SK-N-DZ (cell line): Measurements from ENCODE around the gene CBX1.
"Not testable (repeated sequence)": the region's sequence is repeated elsewhere in the genome, so short reads cannot be mapped to it uniquely, and the experiment has no call there.

Experiments
- DNase-seq: peaks from one replicate; pipeline ENCODE4 v3.0.0-alpha.2; 2015; ENCODE audit warnings: low spot score

The CBX1 gene

DNA sequence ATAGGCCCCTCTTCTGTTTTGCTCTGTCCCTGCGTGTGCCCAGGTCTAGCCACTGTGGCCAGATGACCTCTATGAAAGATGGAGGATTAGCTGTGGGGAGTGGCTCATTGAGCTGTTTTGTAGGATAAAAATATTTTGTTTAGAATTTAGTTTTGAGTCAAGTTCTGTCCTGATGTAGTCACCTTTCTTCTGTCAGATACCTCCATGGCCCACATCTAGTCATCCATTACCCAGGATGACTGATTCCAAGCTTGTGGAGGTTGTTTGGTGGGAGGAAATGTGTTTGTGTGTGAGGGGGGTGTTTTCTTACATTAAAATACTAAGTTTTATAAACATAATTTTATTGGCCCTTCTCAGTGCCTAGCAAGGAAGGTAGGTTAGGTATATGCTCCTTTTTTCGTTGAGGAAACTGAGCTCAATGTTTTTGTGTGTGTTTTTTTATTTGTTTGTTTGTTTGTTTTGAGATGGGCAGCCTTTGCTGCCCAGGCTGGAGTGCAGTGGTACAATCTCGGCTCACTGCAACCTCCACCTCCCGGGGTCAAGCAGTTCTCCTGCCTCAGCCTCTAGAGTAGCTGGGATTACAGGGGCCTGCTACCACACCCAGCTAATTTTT, 22.6 kb upstream of the CBX1 start:
- DNase-seq, result no peak

DNA sequence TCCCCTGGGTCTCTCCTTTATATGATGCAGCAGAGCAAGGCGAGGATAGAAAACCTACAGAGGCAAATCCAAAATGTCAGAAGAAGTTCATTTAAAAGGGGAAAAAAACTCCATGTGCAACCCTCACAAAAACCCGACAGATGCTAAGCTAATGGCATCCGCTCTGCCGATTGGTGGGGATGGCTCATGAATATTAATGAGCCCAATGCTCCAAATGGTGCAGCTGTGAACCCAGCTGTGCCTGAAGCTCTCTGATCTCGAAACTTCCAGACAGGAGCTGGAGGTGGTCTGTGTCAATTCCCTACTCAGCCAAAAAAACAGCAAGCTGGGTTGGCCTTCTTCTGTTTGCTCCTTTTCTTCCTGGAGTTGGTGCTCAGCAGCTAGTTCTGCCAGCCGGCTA, 21.8 kb upstream of the CBX1 start:
- no peak for DNase-seq

DNA sequence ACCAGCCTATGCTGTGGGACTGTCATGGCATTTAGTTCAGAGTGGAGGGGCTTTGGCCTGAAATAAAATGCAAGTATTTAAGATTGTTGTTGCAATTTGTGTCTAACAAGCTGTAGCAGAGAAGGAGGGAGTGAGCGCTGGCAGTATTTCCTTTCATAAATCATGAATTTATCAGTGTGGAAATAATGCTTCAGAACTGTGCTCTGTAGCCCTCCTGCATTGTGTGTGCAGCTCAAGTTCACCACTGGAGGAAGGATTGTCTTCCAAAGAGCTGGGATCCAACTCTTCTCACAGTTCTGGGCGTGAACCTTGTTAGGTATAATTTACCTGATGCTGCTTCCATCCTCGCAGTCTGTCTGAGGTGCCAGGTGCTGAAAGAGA, 21.4 kb upstream of the CBX1 start:
- DNase-seq, result no peak

DNA sequence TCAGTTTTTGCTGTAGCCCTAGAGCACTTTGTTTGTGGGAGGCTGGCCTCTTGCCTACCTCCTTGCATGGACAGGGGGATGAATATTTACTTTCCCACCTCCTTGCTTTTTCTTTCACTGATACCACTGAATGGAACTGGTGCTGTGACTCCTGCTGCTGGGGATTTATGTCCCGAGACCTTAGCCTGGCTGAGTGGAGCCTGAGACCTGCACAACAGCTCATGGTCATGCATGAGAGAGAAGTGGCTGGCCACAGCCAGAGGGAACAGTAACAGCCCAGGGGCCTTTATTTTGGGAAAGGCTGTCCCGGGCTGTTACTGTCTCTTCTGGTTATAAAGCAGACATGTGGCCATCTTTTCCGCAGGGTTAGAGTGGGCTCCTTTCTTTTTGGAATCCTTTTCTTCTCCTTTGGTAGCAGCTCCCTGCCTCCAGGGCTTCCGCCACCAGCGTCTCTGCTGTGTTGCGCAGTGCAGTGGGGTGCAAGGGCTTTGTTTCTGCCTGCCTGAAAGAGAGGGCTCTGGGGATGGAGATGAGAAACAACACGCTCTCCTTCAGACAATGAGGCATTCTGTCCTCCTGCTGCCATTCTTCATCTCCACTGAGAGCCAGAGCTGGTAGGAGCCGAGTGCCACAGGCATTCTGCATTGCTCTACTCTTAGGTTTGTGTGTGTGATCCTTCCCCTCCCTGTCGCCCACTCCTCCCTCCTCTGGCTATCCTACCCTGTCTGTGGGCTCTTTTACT, 20.8 kb upstream of the CBX1 start:
- DNase-seq, result no peak

DNA sequence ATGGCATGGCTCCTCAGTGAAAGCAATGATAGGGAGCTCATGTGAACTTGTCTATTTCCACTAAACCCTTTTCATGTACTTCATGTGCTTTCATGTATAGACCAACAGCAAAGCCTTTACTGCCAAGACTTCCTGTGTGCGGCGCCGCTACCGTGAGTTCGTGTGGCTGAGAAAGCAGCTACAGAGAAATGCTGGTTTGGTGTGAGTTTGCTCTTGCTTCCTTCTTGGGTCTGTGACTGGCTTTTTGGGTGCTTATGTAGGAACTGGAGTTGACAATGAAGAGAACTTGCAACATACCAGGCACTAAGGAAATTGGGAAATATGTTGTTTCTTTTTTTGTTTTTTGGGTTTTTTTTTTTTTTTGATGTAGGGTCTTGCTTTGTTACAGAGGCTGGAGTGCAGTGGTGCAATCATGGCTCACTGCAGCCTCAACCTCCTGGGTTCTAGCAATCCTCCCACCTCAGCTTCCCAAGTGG, 12.0 kb upstream of the CBX1 start:
- no peak for DNase-seq

DNA sequence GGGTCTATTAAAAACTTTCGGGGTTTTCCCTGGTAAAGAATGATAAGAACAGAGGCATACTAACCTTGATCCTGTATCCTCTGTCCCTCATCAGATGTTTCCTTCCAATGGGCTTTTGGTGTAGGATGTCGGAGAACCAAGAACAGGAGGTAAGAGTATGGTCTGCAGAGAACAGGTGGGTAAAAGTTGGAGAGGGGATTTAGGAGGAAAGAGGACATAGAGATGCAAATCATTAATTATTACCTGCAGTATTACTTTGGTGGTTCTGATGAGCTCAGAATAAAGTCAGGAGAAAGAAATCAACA, 10.6 kb upstream of the CBX1 start:
- DNase-seq, result no peak

DNA sequence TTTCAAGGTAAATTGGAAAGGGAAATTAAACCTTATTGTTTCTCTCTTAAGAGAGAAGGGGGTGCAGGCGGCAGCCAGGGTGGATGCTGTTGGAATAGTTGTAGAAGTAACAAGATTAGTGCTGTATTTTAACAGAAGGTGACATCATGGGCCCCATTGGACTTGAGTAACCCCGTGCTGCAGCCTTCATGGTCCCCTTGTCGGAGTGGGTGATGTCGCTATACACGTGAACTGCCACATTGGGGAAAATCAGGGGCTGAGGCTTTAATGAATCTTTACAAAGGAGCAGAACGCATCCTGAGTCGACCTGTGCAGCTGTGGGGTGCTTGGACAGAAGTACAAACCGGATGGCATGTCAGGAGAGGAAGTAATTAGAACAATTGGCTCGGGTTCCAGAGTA, 9.5 kb upstream of the CBX1 start:
- no peak for DNase-seq

DNA sequence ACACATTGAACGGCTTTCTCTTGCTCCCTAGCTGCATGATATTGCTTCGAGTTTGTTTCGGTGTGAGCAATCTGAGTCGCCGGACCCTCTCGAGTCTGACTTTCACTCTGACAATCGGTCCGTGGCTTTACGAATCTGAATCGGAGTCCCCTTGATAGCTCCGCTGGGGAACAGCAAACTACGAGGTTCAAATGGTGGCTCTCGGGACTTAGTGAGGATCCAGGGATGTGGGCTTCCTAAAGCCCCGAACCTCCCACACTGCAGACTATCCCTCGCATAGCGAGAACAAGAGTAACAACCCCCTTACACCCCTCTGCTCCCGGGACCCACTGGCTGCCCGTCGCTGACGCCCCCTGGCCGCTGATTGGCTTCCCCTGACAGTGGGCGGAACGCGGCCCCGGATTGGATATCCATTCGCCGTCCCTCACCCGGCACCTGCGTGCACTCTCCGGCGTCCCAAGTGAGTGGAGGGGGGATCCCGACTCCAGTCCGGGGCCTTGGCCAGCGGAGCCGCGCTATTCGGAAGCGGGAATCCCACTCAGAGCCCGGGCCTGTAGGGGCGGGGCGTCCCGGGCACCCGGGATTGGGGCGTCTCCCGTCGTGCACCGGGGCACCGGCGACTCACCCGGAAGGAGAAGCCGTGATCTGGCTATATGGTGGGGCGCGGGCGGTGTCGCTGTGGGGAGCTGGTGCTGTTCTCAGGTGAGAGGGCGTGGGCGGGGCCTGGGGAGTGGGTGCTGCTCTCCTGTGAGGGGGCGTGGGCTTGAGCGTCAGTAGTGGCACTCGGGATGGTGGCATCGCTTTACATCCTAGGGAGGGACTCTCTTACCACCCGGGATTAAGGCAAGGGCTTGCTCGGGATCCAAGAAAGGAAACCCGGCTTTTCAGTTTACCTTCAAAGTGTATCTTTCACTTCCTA, 6.1 kb upstream of the CBX1 start, which contains the start of gene SNX11:
SNX11 (plus strand) TSS at position 630 of the 919 bp plus-strand sequence. CDS start 4,278 bp downstream, outside the sequence.
- DNase-seq, result peak; percentile 92

DNA sequence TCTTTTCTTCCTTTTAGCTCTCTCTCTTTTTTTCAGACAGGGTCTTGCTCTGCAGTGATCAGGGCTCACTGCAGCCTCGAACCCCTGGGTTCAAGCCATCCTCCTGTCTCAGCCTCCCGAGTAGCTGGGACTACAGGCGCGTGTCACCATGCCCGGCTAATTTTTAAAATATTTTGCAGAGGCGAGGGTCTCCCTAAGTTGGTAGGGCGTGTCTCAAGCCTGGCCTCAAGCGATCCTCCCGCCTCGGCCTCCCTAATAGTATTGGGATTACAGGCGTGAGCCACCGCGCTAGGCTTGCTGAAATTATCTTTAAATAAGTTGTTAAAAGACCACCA, 5.5 kb upstream of the CBX1 start:
- no peak for DNase-seq

DNA sequence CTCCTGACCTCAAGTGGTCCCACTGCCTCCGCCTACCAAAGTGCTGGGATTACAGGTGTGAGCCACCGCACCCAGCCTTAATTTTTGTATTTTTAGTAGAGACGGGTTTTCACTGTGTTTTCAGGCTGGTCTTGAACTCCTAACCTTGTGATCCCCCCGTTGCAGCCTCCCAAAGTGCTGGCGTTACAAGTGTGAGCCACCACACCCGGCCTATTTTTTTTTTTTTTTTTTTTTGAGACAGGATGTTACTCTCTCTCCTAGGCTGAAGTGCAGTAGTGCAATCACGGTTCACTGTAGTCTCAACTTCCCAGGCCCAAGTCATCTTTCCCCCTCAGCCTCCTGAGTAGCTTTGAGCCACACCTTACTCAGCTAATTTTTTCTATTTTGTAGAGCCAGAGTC, 3.2 kb upstream of the CBX1 start:
- DNase-seq, result no peak

DNA sequence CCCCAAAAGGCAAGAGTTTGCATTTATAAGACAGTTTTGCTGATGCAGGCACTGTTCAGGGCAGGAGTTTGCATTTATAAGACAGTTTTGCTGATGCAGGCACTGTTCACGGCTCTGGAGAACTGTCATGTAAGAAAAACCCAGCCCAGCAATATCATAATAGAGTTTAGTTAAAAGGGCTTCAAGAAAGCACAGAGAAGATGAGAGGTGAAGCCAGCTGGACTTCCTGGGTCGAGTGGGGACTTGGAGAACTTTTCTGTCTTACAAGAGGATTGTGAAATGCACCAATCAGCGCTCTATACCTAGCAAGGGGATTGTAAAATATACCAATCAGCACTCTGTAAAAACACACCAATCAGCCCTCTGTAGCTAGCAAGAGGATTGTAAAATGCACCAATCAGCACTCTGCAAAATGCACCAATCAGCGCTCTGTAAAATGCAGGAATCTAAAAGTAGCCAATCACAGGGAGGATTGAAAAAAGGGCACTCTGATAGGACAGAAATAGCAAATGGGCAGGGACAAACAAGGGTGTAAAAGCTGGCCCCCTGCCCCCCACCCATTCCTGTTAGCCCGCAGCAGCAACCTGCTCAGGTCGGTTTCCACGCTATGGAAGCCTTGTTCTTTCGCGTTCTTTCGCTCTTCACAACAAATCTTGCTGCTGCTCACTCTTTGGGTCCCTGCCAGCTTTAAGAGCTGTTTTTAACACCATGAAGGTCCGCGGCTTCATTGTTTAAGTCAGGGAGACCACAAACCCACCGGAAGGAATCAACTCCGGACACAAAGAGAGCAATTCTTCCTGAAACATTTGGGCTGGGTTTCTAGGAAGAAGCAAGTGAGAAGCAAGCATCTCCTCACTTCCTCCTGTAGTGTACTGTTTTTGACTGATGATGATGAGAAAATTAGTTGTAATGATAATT, 1.8 kb upstream of the CBX1 start:
- DNase-seq, result no peak

DNA sequence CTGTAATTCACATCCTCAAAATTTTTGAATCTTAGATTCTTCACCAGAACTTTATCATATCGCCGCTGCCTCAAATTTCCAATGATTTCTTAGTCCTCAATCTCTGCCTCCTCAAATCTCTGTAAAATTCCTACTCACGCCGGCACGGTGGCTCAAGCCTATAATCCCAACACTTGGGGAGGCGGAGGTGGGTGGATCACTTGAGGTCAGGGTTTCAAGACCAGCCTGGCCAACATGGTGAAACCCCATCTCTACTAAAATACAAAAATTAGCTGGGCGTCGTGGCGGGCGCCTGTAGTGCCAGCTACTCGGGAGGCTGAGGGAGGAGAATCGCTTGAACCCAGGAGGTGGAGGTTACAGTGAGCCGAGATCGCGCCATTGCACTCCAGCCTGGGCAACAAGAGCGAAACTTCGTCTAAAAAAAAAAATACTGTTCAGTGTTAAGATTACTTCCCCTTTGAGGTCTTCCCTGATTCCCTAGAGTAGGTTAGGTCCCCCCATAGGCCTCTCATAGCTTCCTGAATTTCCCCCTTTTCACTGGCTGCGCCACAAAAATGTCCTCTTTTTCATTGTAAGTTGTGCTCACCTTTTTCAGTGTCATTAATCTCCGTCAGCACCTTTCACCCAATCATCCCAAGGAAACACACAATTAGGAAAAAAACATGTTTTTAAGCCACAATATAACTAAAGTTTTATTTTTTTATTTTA, 919 bp upstream of the CBX1 start:
- DNase-seq, result no peak

DNA sequence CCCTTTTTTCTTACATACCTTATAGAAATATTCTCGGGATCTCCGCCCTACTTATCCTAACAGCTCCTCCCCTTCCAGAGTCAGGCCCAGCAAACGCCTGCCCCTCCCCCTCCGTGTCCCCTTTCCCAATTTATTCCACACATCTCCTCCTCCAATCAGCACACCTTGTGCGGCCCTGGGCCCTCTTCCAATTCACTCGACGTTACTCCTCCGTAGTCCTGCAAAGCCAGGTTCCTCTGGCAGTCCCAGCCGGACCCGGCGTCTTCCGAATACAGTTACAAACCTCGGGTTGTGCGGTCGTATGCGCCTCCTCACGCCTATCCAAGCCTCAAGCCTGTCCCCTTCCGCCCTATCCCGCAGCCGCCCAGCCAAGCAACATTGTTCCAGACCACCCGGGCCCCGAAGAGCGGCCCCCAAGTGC, 677 bp downstream of the CBX1 start:
- DNase-seq, result no peak

DNA sequence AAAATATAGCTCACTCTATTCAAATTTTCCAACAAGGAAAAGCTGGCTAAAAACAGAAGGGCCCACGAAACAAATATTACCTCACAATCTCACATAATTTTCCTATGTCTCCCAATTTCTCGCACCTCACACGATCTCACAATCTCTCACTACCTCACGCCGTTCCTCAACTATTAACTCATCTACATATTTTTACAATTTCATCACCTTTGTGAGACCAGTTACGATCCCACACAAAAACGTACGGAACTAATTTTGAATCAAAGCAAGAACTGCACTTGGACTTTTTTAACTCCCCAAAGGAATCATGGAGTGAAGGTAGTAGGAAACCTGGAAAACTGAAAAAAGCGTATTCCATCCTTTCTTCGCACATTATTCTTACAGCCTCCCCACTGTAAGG, 1.1 kb downstream of the CBX1 start:
- DNase-seq, result no peak

DNA sequence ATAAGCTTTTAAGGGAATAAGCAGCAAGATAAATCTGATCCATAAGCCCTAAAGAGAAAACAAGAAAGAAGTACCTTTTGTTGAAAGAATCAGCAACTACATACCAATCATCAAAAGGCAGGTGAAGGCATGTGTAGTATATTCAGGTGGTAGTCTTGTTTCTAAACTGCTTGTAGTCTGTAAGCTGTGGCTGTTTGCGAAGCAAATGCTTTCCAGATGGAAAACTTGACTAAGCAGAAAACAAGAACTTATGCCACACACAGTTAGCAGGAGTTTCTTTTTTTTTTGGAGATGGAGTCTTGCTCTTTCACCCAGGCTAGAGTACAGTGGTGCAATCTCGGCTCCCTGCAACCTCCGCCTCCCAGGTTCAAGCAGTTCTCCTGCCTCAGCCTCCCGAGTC, 5.7 kb downstream of the CBX1 start:
- DNase-seq, result no peak

DNA sequence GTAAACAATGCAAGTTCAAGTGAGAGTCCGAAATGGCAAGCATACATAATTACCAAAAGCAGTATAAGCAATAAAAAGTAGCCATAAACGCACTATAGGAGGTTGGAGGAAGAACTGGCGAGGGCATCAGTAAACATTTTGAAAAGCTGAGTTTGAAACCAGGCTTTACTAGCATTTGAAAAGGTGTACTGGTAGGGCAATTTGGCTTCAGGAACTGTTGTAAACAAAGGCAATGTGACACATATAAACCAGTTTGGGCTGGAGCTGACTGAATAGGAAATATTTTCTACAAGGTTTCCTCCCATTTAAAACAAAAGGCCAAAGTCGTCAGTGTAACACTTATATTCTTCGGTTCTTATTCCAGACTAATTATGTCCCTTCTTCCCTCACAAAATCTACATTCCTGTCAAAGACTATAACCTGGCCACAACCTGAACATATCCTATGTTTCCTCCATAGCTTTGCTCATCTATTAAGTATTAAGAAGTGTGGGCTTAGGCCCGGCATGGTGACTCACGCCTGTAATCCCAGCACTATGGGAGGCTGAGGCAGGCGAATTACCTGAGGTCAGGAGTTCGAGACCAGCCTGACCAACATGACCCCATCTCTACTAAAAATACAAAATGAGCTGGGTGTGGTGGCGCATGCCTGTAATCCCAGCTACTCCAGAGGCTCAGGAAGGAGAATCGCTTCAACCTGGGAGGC, 7.8 kb downstream of the CBX1 start:
- DNase-seq, result no peak

DNA sequence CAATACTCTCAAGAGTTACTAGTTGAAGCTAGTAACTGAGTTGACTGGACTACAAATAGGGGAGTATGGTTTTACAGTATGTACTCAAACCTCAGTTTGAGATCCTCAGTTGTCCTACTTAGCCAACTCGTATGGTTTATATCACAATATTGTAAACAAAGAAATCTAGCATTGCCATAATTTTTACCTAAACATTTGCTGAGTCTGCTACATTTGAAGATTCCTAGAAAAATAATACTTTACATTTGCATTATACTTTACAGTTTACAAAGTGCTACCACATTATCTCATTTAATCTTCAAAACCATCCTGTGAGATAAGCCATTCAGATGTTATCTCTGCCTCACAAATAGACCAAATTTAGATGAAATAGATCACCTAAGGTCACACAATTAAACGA, 16.3 kb downstream of the CBX1 start:
- no peak for DNase-seq

DNA sequence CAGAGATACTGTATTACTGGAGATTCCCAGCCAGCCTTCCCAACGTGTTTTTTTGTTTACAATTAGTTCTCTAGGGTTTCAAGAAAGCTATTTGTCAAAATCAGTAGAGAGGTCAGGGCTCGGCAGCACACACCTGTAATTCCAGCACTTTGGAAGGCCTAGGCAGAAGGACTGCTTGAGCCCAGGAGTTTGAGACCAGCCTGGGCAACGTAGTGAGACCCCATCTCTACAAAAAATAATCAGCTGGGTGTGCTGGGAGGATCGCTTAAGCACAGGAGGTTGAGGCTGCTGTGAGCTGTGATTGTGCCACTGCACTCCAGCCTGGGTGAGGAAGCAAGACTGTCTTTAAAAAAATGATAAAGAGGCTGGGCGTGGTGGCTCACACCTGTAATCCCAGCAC, 19.4 kb downstream of the CBX1 start:
- no peak for DNase-seq

DNA sequence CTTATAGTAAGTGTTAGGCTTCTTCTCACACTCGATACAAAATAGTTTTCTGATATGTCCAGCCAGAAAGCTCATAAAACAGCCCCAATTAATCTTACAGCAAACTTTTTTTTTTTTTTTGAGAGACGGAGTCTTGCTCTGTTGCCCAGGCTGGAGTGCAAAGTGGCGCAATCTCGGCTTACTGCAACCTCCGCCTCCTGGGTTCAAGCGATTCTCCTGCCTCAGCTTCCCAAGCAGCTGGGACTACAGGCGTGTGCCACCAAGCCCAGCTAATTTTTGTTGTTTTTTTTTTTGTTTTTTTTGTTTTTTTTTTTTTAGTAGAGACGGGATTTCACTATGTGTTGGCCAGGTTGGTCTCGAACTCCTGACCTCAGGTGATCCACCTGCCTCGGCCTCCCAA, 24.1 kb downstream of the CBX1 start:
- DNase-seq, result not testable (repeated sequence)
